ENCODE measurements around the gene SCARF2. TPM values are rescaled to one million over a fixed set of nuclear protein-coding genes. Genes with fewer than 3 reads are reported as not detected.

The SCARF2 gene
- total and polyA plus RNA-seq, 8 donors = 15.8 to 36.4 (median 23.5) TPM

GRCh38 chr22:20448630-20449029, 11.0 kb upstream of the SCARF2 start:
- H3K9me3 ChIP-seq = no peaks in the 10 kb centered on the region
- no peak overlapping the region for H3K4me3 ChIP-seq
- H3K4me1 ChIP-seq = no peaks in the 10 kb centered on the region
- intact Hi-C loops (cut with DNase I) = no loop called here
- no peaks in the 10 kb centered on the region for H3K27me3 ChIP-seq
- H3K27ac ChIP-seq = no peak overlapping the region
- TF ChIP-seq CTCF (IDR thresholded peaks at IDR 0.05) = no peak
- DNase-seq (no peak), ATAC-seq (no peak)
- peaks cover 0 to 44% of the 10 kb centered on the region in 2 donors for H3K36me3 ChIP-seq

GRCh38 chr22:20446383-20446970, 8.9 kb upstream of the SCARF2 start:
- Histone ChIP-seq H3K9me3 (no peaks in the 10 kb centered on the region), H3K4me3 (no peak overlapping the region), H3K36me3 (peaks cover 0 to 57% of the 10 kb centered on the region in 2 donors), H3K27ac (no peak overlapping the region), H3K27me3 (no peaks in the 10 kb centered on the region), H3K4me1 (no peaks in the 10 kb centered on the region)
- no peak for TF ChIP-seq CTCF (IDR thresholded peaks at IDR 0.05)
- intact Hi-C loops (cut with DNase I) = no loop called here
- no peak for DNase-seq
- no peak for ATAC-seq

GRCh38 chr22:20444325-20444724, 6.7 kb upstream of the SCARF2 start:
- intact Hi-C loops (cut with DNase I) = no loop called here
- H3K27me3 ChIP-seq = no peaks in the 10 kb centered on the region
- H3K9me3 ChIP-seq = no peaks in the 10 kb centered on the region
- no peak for TF ChIP-seq CTCF (IDR thresholded peaks at IDR 0.05)
- DNase-seq (no peak), ATAC-seq (no peak)
- H3K4me1 ChIP-seq = no peaks in the 10 kb centered on the region
- no peak overlapping the region for H3K4me3 ChIP-seq
- peaks cover 0 to 49% of the 10 kb centered on the region in 2 donors for H3K36me3 ChIP-seq
- no peak overlapping the region for H3K27ac ChIP-seq

- no peak for ATAC-seq
- H3K27me3 ChIP-seq = peaks cover 5 to 16% of the 10 kb centered on the region in 2 donors
- peaks cover 0 to 49% of the 10 kb centered on the region in 2 donors for H3K36me3 ChIP-seq
- intact Hi-C loops (cut with DNase I) = no loop called here
- no peak overlapping the region for H3K27ac ChIP-seq
- H3K4me3 ChIP-seq = no peak overlapping the region
- no peak for DNase-seq
- H3K9me3 ChIP-seq = no peaks in the 10 kb centered on the region
- TF ChIP-seq CTCF (IDR thresholded peaks at IDR 0.05) = no peak
- peaks cover 0 to 11% of the 10 kb centered on the region in 2 donors for H3K4me1 ChIP-seq
Observed at GRCh38 chr22:20442485-20443284, 5.1 kb upstream of the SCARF2 start.

Data from left lung (tissue), 10 donors.